HL-60 (cell line): ENCODE data around the gene FNDC1.

Experiments used
- DNase-seq, 2 experiments: peaks; one replicate each; pipeline ENCODE4 v3.0.0-alpha.2; 2010 to 2020; ENCODE audit warnings: low read depth in 1 of 2, low spot score in 1 of 2
- H3K27ac ChIP-seq: fragments of 250-450 bp; sonication (Bioruptor Pico); replicated peaks from 2 replicates; pipeline ENCODE4 v1.5.1; 2020; ENCODE audit warnings: mild to moderate bottlenecking, moderate library complexity
- H3K27me3 ChIP-seq: fragments of 250-450 bp; sonication (Bioruptor Pico); 2 replicates; pipeline ENCODE4 v1.5.1; 2021; ENCODE audit warnings: mild to moderate bottlenecking, moderate library complexity; ENCODE audit not compliant: insufficient read depth, poor library complexity, severe bottlenecking
- H3K4me3 ChIP-seq: replicated peaks from 2 replicates; pipeline ENCODE4 v1.5.1; 2011; ENCODE audit warnings: mild to moderate bottlenecking, control low read depth, low read length; ENCODE audit not compliant: insufficient read depth
- CTCF ChIP-seq: IDR thresholded peaks from one replicate; pipeline ENCODE4 v1.5.1; 2011; ENCODE audit warnings: low read length, control low read depth, inconsistent platforms; ENCODE audit not compliant: insufficient read depth
- GABPA ChIP-seq: IDR thresholded peaks from 2 replicates; pipeline ENCODE4 v1.6.1; 2012; ENCODE audit warnings: low read depth
- POLR2AphosphoS5 ChIP-seq: IDR thresholded peaks from 2 replicates; pipeline ENCODE4 v1.6.1; 2012; ENCODE audit warnings: low read depth
- REST ChIP-seq: IDR thresholded peaks from 2 replicates; pipeline ENCODE4 v1.6.1; 2012; ENCODE audit warnings: low read depth; ENCODE audit not compliant: insufficient replicate concordance
- SPI1 ChIP-seq: IDR thresholded peaks from 2 replicates; pipeline ENCODE4 v1.6.1; 2012; ENCODE audit warnings: low read depth, mild to moderate bottlenecking, borderline replicate concordance

Gene FNDC1

GRCh38 chr6:159256128-159256527 lies 86.9 kb downstream of the FNDC1 start:
- no peak for DNase-seq
- Histone ChIP-seq H3K4me3 (no peak overlapping the region), H3K27me3 (peaks cover 2% of the 10 kb centered on the region), H3K27ac (no peak overlapping the region)
- no peak for TF ChIP-seq POLR2AphosphoS5
- TF ChIP-seq REST: no peak
- TF ChIP-seq SPI1: no peak
- no peak for TF ChIP-seq GABPA
- TF ChIP-seq CTCF: no peak

GRCh38 chr6:159257846-159258245 lies 88.6 kb downstream of the FNDC1 start:
- Histone ChIP-seq H3K27me3 (peaks cover 2% of the 10 kb centered on the region), H3K27ac (no peak overlapping the region), H3K4me3 (no peak overlapping the region)
- TF ChIP-seq SPI1 (no peak), GABPA (no peak), CTCF (no peak), POLR2AphosphoS5 (no peak), REST (no peak)
- no peak for DNase-seq

- no peak overlapping the region for H3K4me3 ChIP-seq
- H3K27ac ChIP-seq: no peak overlapping the region
- no peak for DNase-seq
- TF ChIP-seq CTCF (no peak), REST (no peak), POLR2AphosphoS5 (no peak), GABPA (no peak), SPI1 (no peak)
- peaks cover 2% of the 10 kb centered on the region for H3K27me3 ChIP-seq
Measured at GRCh38 chr6:159259441-159260125, 90.4 kb downstream of the FNDC1 start.
